ENCODE measurements around the gene RNF14. TPM values are rescaled to one million over a fixed set of nuclear protein-coding genes. Genes with fewer than 3 reads are reported as not detected.

The RNF14 gene
- total RNA-seq, 1 experiment from 2014 or later: 72.1 TPM

GRCh38 chr5:141931694-141932093 lies 37.2 kb upstream of the RNF14 start:
- CTCF ChIA-PET: no interaction called here
- no TSS peak for BruUV-seq (replicated peaks)
- DNase-seq (ENCODE audit: low read depth, low spot score): no peak
- POLR2A ChIA-PET: no interaction called here
- H3K4me3 ChIP-seq (ENCODE audit: low read depth in 2 of 2, low read length in 2 of 2): no peak overlapping the region
- peaks cover 24% of the 10 kb centered on the region for H3K36me3 ChIP-seq (ENCODE audit: control insufficient read depth, insufficient read depth, low read length)
- no peaks in the 10 kb centered on the region for H3K9me3 ChIP-seq (ENCODE audit: control insufficient read depth, insufficient read depth, low read depth, low read length)
- intact Hi-C loops (cut with micrococcal nuclease; ENCODE audit: unreplicated experiment) (no loop called here), in situ Hi-C loops (cut with HindIII; ENCODE audit: low pct_unique_long_range_greater_than_20kb, low sequenced_read_pairs) (no loop called here)
- no peak for TF ChIP-seq CTCF (IDR thresholded peaks at IDR 0.05)
- H3K4me1 ChIP-seq (ENCODE audit: control insufficient read depth, insufficient read depth, low read length): no peaks in the 10 kb centered on the region
- no peaks in the 10 kb centered on the region for H3K27me3 ChIP-seq (ENCODE audit: control insufficient read depth, insufficient read depth, low read length)
- no peak overlapping the region for H3K27ac ChIP-seq (ENCODE audit: low read length)
- ATAC-seq: no peak

- ATAC-seq (no peak), DNase-seq (ENCODE audit: low read depth, low spot score) (no peak)
- no peaks in the 10 kb centered on the region for H3K27me3 ChIP-seq (ENCODE audit: control insufficient read depth, insufficient read depth, low read length)
- intact Hi-C loops (cut with micrococcal nuclease; ENCODE audit: unreplicated experiment) (no loop called here), in situ Hi-C loops (cut with HindIII; ENCODE audit: low pct_unique_long_range_greater_than_20kb, low sequenced_read_pairs) (no loop called here)
- ChIA-PET CTCF (no interaction called here), POLR2A (no interaction called here)
- no peaks in the 10 kb centered on the region for H3K9me3 ChIP-seq (ENCODE audit: control insufficient read depth, insufficient read depth, low read depth, low read length)
- H3K4me3 ChIP-seq (ENCODE audit: low read depth in 2 of 2, low read length in 2 of 2): no peak overlapping the region
- BruUV-seq (replicated peaks): no TSS peak
- TF ChIP-seq CTCF (IDR thresholded peaks at IDR 0.05) (no peak), REST (IDR thresholded peaks at IDR 0.05; ENCODE audit: insufficient read depth in 1 of 2, low read depth in 2 of 2, low read length in 1 of 2) (no peak), TCF7L2 (IDR thresholded peaks at IDR 0.05; ENCODE audit: low read depth, low read length) (no peak), POLR2AphosphoS5 (IDR thresholded peaks at IDR 0.05; ENCODE audit: low read depth, low read length) (no peak), SIN3A (IDR thresholded peaks at IDR 0.05; ENCODE audit: borderline replicate concordance, insufficient read depth, low read depth, low read length) (no peak)
- no peaks in the 10 kb centered on the region for H3K4me1 ChIP-seq (ENCODE audit: control insufficient read depth, insufficient read depth, low read length)
- H3K36me3 ChIP-seq (ENCODE audit: control insufficient read depth, insufficient read depth, low read length): peaks cover 21% of the 10 kb centered on the region
- H3K27ac ChIP-seq (ENCODE audit: low read length): no peak overlapping the region
Observed at GRCh38 chr5:141933151-141933550, 35.8 kb upstream of the RNF14 start.
